ENCODE measurements around the gene BICRAL. TPM values are rescaled to one million over a fixed set of nuclear protein-coding genes. Genes with fewer than 3 reads are reported as not detected.
A peak's percentile ranks its signal among the peaks of the same experiment; 100 is the strongest.

The BICRAL gene
- total RNA-seq, 4 donors from 2014 or later, result 19.9 to 24.5 (median 23.6) TPM

GRCh38 chr6:42777126-42777822, 4.6 kb upstream of the BICRAL start:
- Histone ChIP-seq H3K27me3 (no peaks in the 10 kb centered on the region), H3K36me3 (no peaks in the 10 kb centered on the region), H3K4me3 (replicated peaks in 1 of 3) (no peak overlapping the region), H3K9me3 (no peaks in the 10 kb centered on the region), H3K4me1 (peaks cover 29 to 41% of the 10 kb centered on the region in 2 donors), H3K27ac (peak overlapping the region; percentile 86 to 92 (median 87))
- 56 to 71% methylated on average over 2 of the region's 2 CpGs for WGBS, 2 donors
- DNase-seq, result no peak
- intact Hi-C loops (cut with DNase I), result no loop called here
- TF ChIP-seq CTCF (IDR thresholded peaks at IDR 0.05) (peak in 1 of 6 experiments; percentile 12), POLR2A (IDR thresholded peaks at IDR 0.05) (peak in 1 of 2 donors; percentile 41)

GRCh38 chr6:42778122-42778521, 3.7 kb upstream of the BICRAL start:
- WGBS, 2 donors, result 78 to 85% methylated on average over 2 of the region's 2 CpGs
- H3K36me3 ChIP-seq, result no peaks in the 10 kb centered on the region
- intact Hi-C loops (cut with DNase I), result no loop called here
- DNase-seq, result no peak
- no peaks in the 10 kb centered on the region for H3K27me3 ChIP-seq
- no peaks in the 10 kb centered on the region for H3K9me3 ChIP-seq
- H3K4me1 ChIP-seq, result peaks cover 29 to 41% of the 10 kb centered on the region in 2 donors
- peak overlapping the region; percentile 80 to 92 (median 86) for H3K27ac ChIP-seq
- no peak overlapping the region for H3K4me3 ChIP-seq (replicated peaks in 1 of 3)
- no peak for TF ChIP-seq CTCF (IDR thresholded peaks at IDR 0.05)
- TF ChIP-seq POLR2A (IDR thresholded peaks at IDR 0.05), result no peak

- no peak overlapping the region for H3K4me3 ChIP-seq (replicated peaks in 1 of 3)
- intact Hi-C loops (cut with DNase I), result no loop called here
- TF ChIP-seq CTCF (IDR thresholded peaks at IDR 0.05), result no peak
- TF ChIP-seq POLR2A (IDR thresholded peaks at IDR 0.05), result no peak
- no peaks in the 10 kb centered on the region for H3K36me3 ChIP-seq
- WGBS, 2 donors, result 82 to 84% methylated on average over 6 of the region's 6 CpGs
- no peak for DNase-seq
- H3K27ac ChIP-seq, result peak overlapping the region; percentile 80 to 92 (median 86)
- H3K4me1 ChIP-seq, result peaks cover 27 to 41% of the 10 kb centered on the region in 2 donors
- H3K9me3 ChIP-seq, result no peaks in the 10 kb centered on the region
- H3K27me3 ChIP-seq, result no peaks in the 10 kb centered on the region
Measured at GRCh38 chr6:42779521-42779920, 2.3 kb upstream of the BICRAL start.

GRCh38 chr6:42781546-42781795, 381 bp upstream of the BICRAL start:
- no peak for TF ChIP-seq CTCF (IDR thresholded peaks at IDR 0.05)
- no peak for TF ChIP-seq POLR2A (IDR thresholded peaks at IDR 0.05)
- 1 to 3% methylated on average over 4 of the region's 4 CpGs for WGBS, 2 donors

GRCh38 chr6:42782689-42783176, 881 bp downstream of the BICRAL start:
- Histone ChIP-seq H3K4me3 (replicated peaks in 1 of 3) (peak overlapping the region; percentile 77 to 92 (median 90)), H3K9me3 (no peaks in the 10 kb centered on the region), H3K27ac (peak overlapping the region; percentile 100), H3K36me3 (no peaks in the 10 kb centered on the region), H3K4me1 (peaks cover 40 to 62% of the 10 kb centered on the region in 2 donors), H3K27me3 (no peaks in the 10 kb centered on the region)
- intact Hi-C loops (cut with DNase I), result no loop called here
- peak; percentile 82 to 84 for DNase-seq
- WGBS, 2 donors, result 0 to 1% methylated on average over 34 to 42 of the region's 51 CpGs
- TF ChIP-seq POLR2A (IDR thresholded peaks at IDR 0.05) (peak; percentile 75 to 78), CTCF (IDR thresholded peaks at IDR 0.05) (no peak)

More at GRCh38 chr6:42781546-42781795, 381 bp upstream of the BICRAL start:
- H3K9me3 ChIP-seq, result no peaks in the 10 kb centered on the region
- H3K4me1 ChIP-seq, result peaks cover 37 to 59% of the 10 kb centered on the region in 2 donors
- no peaks in the 10 kb centered on the region for H3K36me3 ChIP-seq
- intact Hi-C loops (cut with DNase I), result no loop called here
- peak overlapping the region in 1 of 3 donors; percentile 92 for H3K4me3 ChIP-seq (replicated peaks in 1 of 3)
- H3K27me3 ChIP-seq, result no peaks in the 10 kb centered on the region
- peak overlapping the region; percentile 100 for H3K27ac ChIP-seq
- no peak for DNase-seq

Data from thyroid gland (tissue), 4 donors.